Inflammatory macrophage treated with lipopolysaccharide for 4 hours (primary cell): ENCODE results near the gene CABP1.
A peak's percentile ranks its signal among the peaks of the same experiment; 100 is the strongest.
"Not testable (repeated sequence)": the region's sequence is repeated elsewhere in the genome, so short reads cannot be mapped to it uniquely, and the experiment has no call there.

ENCODE experiments used
- DNase-seq: peaks from one replicate; pipeline ENCODE4 v3.0.0-alpha.2; 2020

The CABP1 gene

DNA sequence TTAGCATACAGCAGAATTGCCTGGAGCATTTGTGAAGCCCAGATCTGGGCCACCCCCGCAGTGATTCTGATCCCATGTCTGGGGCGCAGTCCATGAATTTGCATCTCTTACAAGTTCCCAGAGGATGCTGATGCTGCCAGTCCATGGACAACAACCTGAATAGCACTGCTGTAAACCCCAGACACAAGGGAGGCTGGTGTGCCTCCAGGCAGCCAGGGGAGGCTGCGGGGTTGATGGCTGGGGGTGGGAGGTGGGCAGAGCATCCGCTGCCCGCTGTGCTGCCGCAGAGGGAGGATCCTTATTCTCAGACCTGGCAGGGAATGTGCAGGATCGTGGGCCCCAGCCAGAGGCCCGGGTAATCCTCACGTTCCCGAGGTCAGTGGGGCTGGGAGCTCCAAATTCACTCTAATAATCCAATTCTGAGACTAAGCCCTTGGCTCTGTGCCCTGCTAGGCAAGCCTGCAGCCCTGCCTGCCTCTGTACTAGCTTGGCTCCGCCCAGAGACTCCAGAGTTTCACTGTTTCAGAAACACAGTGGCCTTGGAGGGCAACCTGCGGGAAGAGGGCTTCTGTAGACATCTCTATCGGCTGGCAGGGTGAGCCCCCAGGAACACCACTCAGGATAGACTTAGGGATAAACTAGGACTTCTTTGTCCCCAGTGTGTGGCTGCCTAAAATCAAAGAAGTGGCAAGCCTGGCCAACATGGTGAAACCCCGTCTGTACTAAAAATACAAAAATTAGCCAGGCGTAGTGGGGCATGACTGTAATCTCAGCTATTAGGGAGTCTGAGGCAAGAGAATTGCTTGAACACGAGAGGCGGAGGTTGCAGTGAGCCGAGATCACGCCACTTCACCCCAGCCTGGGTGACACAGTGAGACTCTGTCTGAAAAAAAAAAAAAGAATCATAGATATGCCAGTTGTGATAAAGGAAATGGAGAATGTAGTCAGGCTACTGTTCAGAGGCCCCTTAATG lies 28.7 kb downstream of the CABP1 start:
- DNase-seq, result no peak

DNA sequence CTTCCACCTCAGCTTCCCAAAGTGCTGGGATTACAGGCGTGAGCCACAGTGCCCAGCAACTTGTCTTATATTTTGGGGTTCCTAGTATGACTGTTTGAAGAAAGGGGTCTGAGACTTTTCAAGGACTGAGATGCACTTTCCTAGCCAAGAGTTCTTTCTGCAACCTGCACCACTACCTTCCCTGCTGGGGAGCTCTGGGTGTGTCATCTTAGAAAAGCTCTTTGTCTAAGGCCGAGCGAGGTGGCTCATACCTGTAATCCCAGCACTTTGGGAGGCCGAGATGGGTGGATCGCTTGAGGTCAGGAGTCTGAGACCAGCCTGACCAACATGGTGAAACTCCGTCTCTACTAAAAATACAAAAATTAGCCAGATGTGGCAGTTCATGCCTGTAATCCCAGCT lies 29.8 kb downstream of the CABP1 start:
- not testable (repeated sequence) for DNase-seq

DNA sequence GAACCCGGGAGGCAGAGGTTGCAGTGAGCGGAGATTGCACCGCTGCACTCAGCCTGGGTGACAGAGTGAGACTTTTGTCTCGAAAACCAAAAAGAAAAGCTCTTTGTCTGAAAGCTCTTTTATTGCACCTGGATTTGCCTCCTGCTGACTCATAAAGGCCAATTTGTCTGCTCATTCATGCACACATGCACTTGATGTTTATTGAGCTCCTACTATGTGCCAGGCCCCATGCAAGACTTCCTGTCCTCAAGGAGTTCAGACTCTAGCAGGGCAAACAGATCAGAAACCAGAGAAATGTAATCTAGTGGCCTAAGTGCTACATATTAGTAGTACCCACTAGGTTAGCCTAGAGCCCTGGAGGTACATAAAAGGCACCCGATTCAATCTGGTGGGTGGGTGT lies 30.2 kb downstream of the CABP1 start:
- no peak for DNase-seq

DNA sequence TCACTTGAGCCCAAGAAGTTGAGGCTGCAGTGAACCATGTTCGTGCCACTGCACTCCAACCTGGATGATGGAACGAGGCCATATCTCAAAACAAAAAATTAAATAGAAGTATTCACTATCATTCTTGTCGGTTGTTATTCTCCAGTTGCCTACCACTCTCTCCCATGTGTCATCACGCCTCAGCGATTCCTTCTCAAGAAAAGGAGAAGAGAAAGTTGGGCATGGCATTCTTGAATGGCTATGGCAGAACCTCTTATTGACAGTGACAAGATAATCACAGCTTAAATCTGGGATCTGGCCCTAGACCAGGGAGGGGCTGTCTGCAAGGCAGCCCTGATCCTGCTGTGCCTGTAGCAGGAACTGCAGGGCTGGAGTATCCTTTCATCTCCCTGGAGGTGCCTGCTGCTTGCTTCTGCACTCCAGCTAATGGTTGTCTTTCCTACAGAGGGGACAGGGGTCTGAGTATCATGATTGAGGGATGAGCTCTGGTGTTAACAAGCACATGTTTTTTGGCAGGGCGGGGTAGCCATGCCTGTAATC lies 33.7 kb downstream of the CABP1 start:
- DNase-seq, result peak; percentile 66

DNA sequence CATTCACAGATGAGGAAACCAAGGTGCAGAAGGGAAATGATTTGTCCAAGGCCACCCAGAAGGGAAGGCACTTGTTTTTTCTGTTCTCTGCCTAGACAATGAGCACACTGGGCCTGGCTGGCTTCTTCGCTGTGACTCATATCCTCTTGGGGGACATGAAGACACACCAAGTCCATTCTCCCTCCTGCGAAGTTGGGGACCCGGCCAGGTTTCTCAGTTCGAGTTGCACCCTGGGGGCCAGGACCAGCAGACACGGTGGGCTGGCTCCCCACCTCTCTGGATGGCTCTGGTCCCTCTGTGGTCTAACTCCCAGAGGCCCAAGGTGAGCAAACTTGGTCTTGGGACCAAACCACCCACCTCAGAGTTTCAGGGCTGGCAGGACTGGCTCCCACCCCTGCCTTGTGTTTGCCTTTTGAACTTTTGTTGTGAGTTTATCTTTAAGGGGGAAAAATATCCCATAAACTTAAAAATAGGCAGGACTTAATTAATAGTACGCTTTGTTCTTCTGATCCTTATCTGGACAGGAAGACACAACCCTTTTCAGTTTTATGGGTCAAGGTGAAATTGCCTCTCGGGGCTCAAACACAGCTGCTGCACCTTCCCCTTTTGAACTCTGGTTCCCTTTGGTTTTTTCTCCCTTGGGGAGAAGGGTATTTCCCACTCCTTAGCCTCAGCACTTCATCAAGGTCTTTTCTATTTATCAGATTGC lies 37.5 kb downstream of the CABP1 start:
- peak; percentile 62 for DNase-seq

DNA sequence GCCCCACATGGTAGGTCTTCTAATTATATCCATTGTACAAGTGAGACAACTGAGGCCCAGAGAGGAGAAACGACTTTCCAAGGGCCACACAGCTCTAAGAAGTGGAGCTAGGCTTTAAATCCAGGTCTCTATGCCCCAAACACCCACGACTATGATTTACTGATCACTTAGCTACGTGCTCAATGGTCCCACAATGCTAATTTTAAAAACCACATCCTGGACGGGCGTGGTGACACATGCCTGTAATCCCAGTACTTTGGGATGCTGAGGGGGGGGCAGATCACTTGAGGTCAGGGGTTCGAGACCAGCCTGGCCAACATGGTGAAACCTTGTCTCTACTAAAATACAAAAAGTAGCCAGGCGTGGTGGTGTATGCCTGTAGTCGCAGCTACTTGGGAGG lies 38.1 kb downstream of the CABP1 start:
- no peak for DNase-seq

DNA sequence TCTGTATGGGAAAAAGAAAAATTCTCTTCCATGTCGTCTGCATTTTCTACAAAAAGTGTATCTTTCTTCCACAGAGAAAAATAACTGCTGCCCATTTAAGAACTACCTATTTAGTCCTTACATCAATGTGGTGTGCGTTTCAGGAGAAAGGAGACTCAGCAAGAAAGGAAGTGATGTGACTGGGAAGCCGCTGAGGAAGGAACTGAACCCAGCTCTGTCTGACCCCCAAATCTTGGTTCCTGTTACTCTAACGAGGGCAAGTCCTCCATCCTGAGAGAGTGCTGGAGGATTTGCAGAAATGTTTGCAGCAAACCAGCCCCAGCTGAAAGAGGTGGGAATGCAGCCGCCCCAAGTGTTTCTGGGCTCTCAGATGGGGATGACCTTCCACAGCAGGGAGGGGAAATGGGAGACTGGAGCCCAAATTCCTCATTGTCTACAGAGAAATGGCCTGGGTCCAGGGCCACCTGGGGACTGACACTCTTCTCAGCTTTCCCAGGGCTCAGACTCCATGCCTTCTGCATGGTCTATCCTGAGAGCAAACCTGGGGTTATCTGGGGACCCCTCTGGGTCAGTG lies 39.8 kb downstream of the CABP1 start:
- peak; percentile 44 for DNase-seq

DNA sequence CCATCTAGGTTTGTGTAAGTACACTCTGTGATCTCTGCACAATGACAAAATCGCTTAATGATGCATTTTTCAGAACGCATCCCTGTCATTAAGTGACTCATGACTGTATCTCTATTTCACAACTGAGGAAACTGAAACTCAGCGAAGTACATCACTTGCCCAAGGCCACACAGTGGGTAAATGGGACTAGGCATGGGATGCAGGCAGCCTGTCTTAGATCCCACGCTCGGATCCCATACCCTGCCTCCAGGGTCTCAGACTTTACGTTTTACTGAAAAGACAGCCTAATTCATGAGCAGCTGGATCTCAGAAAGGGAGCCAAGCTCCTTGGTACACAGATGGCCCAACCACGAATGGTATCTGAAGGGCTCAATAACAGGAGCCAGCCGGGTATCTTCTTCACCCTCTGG lies 44.1 kb downstream of the CABP1 start:
- DNase-seq, result peak; percentile 97

DNA sequence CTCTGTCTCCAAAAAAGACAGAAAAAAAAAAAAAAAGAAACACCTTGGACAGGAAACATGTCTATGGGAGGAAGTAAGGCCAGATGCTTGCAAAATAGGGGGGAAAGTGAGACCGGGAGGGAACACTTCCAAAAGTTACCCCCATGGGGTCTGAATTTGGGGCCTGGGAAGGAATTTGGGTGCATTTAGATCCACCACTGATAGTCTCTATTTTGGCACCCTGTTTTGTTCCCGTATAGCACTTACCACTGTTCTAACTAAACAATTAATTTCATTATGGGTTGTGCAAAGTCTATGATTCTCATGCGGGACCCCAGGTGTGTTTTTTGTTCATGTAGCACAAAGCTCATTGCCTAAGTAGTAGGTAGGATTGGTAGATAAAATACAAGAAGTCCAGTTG lies 45.1 kb downstream of the CABP1 start:
- no peak for DNase-seq

DNA sequence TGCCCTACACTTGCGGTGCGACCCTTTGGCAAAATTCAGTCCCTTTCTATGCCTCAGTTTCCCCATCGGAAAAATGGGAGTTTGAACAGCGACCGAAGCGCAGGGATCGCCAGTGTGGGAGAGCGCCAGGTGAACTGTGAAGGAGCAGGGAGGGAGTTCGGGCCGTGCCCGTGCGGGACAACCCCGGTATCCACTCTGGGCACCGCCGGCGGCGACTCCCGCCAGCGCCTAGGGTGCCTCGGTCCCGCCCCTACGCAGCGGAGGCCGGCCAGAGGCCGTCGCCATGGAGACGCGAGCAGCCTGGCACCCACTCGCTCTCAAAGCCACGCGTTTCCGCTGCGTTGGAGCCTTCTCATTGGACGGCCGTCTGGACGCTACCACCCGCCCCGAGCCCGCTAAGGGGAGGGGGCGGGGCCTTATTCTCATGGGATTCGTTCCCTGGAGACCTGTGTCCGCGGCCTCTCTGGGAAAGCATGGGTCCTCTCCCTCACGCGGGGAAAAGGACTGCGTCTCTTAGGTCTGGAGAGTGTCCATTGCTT lies 45.8 kb downstream of the CABP1 start:
- DNase-seq, result peak; percentile 100

DNA sequence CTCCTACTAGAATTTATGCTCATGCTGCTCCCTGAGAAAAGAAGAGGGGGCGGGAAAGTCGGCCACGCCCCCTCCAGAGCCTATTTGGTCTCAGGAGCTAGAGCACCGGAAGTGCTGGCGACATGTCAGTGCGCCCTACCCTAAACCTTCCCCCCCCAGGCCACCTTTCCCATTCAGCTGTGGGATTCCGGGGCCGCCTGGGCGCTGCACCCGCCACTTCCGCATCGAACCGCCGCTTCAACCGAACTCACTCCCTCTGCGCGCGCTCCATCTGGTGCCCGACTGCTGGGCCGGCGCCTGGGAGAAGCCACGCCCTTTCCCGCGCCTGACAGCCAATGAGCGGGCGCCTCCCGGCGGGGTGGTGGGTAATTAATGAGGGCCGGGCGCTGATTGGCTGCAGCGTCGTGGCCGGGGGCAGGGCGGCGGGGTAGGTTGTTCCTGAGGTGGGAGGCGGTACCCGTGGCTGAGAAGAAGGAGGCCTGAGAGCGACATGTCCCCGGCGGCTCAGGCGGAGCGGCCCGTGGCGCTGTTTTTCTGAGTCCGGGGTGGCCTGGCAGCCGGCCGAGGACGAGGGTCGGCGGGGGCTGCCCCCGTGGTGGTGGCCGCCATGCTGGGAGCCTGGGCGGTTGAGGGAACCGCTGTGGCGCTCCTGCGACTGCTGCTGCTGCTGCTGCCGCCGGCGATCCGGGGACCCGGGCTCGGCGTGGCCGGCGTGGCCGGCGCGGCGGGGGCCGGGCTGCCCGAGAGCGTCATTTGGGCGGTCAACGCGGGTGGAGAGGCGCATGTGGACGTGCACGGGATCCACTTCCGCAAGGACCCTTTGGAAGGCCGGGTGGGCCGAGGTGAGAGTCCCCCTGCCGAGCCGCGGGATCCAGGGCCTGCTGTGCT lies 46.5 kb downstream of the CABP1 start, which contains the start of gene MLEC:
Gene MLEC (plus strand): TSS at position 460 of the 888 bp plus-strand sequence. CDS start 148 bp downstream, at position 608.
- peak; percentile 97 for DNase-seq

DNA sequence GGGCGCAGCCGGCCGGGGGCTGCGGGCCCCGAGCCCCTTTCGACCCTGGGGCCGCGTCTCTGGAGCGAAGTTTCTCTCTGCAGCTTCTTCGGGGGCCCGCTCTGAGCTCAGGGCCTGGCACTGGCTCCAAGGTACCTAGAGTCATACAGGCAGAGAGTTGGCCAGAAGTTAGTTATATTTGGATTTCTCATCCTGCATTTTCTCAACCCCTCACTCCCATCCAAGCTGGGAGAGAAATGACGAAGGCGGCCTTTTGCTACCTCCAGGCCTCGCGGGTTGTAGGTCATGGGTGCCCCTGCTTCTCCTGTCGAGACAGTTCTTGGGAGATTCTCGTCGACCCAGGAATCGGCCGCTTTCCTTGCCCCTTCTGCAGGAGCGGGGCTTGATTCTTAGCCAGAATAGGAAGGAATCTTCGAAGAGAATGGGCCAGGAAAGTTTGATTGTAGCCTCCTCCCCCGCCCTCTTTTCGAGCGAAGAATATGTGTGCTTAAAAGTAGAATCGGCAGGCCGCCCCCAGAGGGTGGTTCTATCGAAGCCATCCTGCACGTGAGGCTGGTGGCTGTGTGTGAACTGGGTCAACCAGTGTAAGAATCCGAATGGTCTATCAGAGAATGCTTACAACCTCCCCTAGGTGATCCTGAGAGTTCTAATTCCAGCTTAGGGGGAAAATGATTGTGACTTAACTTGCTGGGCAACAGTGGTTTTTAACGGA lies 47.3 kb downstream of the CABP1 start:
- DNase-seq, result no peak

DNA sequence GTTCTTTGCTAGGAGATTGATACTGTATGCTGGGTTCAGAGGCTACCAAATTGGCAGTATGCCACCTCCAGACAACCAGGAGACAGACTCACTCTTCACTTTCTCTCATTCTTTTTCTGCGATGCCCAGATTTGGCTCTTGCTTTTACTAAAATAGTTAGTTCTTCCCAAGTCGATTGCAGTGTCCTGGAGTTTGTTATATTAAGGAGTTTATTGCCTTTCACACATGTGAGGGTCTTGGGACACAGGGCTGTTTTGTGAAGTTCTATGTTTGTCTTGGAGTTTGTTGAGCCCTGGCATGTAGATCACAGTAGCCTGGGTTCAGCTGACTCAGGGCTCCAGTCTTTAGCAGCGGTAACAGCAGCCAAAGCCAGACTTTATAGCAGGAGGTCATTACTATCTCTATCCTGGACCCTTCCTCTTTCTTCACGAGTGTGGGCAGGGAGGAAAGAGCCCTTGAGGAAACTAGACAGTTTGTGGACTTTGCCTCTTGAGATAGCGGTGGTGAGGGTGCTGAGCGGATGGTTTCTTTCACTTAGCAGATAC lies 48.2 kb downstream of the CABP1 start:
- DNase-seq, result peak; percentile 45

DNA sequence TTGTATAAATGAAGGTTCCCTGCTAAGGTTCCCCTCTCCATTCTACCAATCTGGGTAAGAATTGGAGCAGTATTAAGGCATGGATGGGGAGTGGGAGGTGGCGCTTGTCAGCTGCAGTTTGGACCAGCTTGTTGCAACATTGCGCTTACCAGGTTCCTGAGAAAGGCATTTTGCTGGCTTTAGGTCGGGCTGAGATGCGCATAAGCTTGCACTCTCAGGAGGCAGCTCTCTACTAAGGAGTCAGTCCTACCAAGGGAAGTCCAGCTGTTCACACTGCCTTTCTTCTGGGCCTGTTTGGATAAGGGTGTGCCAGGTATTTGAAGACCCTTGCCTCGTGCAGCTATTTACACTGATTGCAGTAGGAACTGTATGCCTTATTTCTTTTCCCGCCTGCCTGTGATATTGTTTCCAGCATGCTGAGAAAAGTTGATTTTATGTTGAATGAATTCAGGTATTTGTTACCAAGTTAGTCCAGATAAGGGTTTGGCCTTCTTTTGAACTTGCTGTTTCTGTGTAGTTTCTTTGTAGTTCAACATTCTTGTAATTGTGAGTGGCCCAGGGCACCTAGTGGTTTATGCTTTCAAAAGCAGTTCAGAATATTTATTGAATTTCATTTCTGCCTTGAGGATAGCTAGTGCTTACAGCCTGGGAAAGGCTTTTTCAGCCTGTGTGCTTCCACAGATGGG lies 49.1 kb downstream of the CABP1 start:
- DNase-seq, result no peak

DNA sequence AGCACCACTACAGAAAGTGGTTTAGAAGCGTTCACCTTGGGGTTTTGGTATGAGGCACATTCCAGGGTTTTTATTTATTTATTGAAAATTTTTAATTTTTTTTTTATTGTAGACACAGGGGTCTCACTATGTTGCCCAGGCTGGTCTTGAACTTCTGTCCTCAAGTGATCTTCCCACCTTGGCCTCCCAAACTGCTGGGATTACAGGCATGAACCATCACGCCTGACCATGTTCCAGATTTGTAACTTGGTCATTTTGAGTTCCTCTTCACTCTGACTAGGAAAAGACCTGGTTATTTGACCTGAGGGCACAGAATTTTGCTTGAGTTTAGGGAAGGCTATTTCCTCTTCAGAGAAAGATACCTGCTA lies 49.6 kb downstream of the CABP1 start:
- DNase-seq, result no peak

DNA sequence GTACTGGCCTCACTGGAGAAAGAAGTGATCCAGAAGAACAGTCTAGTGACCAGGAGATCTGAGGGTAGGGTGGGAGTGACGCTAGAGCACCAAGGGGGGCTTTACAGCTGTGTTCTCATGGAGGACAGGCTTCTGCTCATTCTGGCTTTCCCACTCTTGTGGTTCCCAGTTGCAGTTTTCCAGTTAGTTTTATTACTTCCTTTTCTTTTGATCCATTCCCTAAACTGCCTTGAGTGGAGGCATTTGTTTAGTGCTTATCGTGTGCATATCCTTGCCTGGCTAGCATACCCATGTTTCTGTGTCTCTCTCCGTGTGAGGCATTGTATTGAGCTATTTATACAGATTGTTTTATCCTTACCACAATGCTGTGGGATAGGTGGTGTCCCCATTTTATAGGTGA lies 50.6 kb downstream of the CABP1 start:
- DNase-seq, result no peak

DNA sequence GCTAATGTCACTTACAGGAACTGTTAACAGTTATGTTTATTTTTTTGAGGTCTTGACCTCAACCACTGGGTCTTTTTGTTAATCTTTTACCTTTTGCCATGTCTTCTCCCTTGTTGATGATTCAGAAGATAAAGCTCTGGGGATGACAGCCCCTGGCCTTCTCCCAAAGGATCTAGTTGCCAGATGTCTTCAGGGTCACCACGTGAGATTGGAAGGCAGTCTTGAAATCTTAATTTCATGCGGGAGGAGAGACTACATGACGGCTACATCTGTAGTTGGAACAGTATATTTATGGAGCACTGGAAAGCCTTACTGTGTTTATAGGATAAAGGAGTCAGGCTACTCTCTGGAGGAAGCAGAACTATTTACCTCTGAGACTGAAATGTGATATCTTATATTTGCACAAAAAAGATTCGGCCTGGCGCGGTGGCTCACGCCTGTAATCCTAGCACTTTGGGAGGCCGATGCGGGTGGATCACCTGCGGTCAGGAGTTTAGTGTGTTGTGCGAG lies 52.2 kb downstream of the CABP1 start:
- no peak for DNase-seq

DNA sequence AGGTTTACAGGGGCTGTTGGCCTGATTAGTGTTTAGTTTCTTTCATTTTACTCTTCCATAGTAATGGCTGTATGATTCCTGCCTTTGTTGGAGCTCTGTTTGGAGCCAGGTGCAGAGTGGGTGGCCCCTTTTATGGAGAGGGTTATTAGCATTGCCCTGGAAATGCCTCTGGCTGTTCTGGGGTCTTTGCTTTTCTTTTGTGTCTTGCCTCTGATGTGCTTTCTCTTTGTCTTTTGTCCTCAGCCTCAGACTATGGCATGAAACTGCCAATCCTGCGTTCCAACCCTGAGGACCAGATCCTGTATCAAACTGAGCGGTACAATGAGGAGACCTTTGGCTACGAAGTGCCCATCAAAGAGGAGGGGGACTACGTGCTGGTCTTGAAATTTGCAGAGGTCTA lies 53.4 kb downstream of the CABP1 start:
- DNase-seq, result no peak

DNA sequence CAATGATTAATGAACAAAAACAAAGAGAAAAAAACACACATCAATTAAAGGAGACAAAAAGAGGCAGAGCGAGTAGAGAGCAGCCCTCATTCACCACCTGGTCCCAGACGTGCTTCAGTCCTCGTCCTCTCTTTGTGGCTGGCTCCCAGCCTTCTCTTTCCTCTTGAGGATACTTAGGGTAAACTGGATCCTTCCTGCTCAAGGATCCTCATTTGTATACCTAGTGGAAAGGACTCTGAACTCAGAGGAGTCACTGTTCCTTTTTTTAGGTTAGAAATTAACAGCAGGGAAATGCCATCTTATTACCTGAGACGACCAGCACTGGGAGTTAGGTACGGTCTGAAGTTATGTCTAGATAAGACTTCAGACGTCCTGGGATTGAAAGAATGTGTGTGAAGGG lies 56.2 kb downstream of the CABP1 start:
- DNase-seq, result no peak

DNA sequence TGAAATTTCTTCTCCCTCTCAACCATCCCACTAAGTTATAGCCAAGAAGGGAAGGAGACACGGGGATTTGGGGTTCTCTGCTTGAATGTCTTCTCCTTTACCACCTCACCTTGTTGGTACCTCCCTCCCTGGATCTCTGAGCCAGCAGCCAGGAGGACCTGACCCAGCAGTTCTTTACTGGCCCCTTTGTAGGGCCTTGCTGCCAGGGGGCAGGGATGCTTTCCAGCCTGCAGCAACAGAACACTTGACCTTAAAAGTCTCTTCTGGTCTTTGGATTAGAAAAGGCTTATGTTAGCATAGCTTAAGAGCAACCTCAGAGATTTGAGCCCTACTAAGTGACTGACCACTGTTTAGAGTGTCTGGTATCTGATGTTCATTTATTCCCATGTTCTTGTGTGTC lies 56.9 kb downstream of the CABP1 start:
- DNase-seq, result no peak
